ENCODE results near the gene SLC6A6.

Gene SLC6A6

GRCh38 chr3:14487086-14487485 lies 84.7 kb downstream of the SLC6A6 start:
- DNase-seq: no peak
- TF ChIP-seq, protein P1, sequence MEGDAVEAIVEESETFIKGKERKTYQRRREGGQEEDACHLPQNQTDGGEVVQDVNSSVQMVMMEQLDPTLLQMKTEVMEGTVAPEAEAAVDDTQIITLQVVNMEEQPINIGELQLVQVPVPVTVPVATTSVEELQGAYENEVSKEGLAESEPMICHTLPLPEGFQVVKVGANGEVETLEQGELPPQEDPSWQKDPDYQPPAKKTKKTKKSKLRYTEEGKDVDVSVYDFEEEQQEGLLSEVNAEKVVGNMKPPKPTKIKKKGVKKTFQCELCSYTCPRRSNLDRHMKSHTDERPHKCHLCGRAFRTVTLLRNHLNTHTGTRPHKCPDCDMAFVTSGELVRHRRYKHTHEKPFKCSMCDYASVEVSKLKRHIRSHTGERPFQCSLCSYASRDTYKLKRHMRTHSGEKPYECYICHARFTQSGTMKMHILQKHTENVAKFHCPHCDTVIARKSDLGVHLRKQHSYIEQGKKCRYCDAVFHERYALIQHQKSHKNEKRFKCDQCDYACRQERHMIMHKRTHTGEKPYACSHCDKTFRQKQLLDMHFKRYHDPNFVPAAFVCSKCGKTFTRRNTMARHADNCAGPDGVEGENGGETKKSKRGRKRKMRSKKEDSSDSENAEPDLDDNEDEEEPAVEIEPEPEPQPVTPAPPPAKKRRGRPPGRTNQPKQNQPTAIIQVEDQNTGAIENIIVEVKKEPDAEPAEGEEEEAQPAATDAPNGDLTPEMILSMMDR (IDR thresholded peaks at IDR 0.05; ENCODE audit: low read depth, low read length): no peak
- H3K4me1 ChIP-seq: no peaks in the 10 kb centered on the region
- H3K9me3 ChIP-seq: no peaks in the 10 kb centered on the region
- no peak overlapping the region for H3K4me3 ChIP-seq (ENCODE audit: low read depth, low read length)
- H3K27me3 ChIP-seq: no peaks in the 10 kb centered on the region
- H3K36me3 ChIP-seq: no peaks in the 10 kb centered on the region; the same call in 1 of the 2 replicates

DNA sequence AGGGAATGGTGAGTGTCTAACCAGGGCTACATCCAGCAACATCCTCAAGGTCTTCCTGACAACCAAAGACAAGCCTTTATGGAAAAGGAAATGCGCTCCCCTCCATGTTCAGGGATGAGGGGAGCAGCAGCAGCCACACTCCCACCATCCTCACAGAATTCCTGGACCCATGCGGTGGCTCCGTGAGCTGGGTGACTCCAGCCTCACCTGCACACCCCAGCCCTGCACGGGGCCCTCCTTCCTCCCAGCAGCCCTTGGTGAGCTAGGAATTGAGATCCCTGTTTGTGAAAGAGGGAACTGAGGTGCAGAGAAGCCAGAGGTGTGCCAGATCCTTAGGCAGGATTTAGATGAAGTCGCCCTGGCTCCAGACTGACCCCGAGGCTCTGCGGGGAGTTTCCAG lies 85.4 kb downstream of the SLC6A6 start:
- no peak overlapping the region for H3K4me3 ChIP-seq (ENCODE audit: low read depth, low read length)
- no peaks in the 10 kb centered on the region for H3K27me3 ChIP-seq
- no peaks in the 10 kb centered on the region for H3K4me1 ChIP-seq
- H3K9me3 ChIP-seq: no peaks in the 10 kb centered on the region
- TF ChIP-seq, protein P1 (IDR thresholded peaks at IDR 0.05; ENCODE audit: low read depth, low read length): no peak
- H3K36me3 ChIP-seq: no peaks in the 10 kb centered on the region
- no peak for DNase-seq

DNA sequence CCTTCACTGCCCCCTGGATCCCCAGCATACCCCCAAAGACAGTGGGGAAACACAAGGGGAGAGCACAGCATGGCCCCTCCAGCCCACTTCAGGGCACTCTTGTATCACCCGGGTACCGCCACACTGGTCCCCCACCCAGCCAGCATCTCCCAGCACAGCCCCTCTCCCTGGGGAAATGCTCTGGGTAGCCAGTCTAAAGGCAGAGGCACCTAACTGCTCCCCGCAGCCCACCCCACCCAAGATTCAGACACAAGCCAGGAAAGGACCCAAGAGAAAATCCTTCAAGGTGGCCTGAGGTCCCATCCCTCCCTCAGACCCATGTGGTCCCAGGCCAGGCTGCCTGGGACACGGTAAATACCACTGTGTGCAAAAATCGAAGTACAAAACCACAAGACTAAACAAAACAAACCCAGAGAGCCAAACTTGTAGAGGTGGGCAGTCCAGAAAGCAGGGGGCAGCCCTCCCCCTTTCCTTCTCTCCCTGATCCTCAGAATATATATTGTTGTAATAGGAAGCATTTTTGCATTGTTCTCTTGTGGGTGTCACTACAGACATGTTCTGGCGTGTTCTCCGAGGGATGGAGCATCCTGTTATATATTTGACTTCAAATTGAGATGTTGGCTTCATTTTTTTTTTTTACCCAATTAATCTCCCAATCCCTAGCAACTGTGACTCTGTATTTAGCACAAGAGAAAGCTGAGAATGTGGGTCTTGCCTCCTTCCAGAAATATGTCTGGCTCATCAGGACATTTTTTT lies 86.1 kb downstream of the SLC6A6 start:
- no peak for DNase-seq
- H3K4me3 ChIP-seq (ENCODE audit: low read depth, low read length): no peak overlapping the region
- H3K4me1 ChIP-seq: no peaks in the 10 kb centered on the region
- H3K36me3 ChIP-seq: no peaks in the 10 kb centered on the region
- no peaks in the 10 kb centered on the region for H3K9me3 ChIP-seq
- TF ChIP-seq, protein P1 (IDR thresholded peaks at IDR 0.05; ENCODE audit: low read depth, low read length): no peak
- no peaks in the 10 kb centered on the region for H3K27me3 ChIP-seq

GRCh38 chr3:14489641-14490040 lies 87.2 kb downstream of the SLC6A6 start:
- H3K9me3 ChIP-seq: no peaks in the 10 kb centered on the region
- no peak overlapping the region for H3K4me3 ChIP-seq (ENCODE audit: low read depth, low read length)
- no peaks in the 10 kb centered on the region for H3K36me3 ChIP-seq
- H3K27me3 ChIP-seq: no peaks in the 10 kb centered on the region
- DNase-seq: no peak
- TF ChIP-seq, protein P1 (IDR thresholded peaks at IDR 0.05; ENCODE audit: low read depth, low read length): no peak
- no peaks in the 10 kb centered on the region for H3K4me1 ChIP-seq

GRCh38 chr3:14490255-14490654 lies 87.8 kb downstream of the SLC6A6 start:
- no peaks in the 10 kb centered on the region for H3K36me3 ChIP-seq
- DNase-seq: no peak
- H3K27me3 ChIP-seq: no peaks in the 10 kb centered on the region
- H3K4me1 ChIP-seq: no peaks in the 10 kb centered on the region
- no peaks in the 10 kb centered on the region for H3K9me3 ChIP-seq
- no peak overlapping the region for H3K4me3 ChIP-seq (ENCODE audit: low read depth, low read length)
- TF ChIP-seq, protein P1 (IDR thresholded peaks at IDR 0.05; ENCODE audit: low read depth, low read length): no peak

- TF ChIP-seq, protein P1 (IDR thresholded peaks at IDR 0.05; ENCODE audit: low read depth, low read length): no peak
- DNase-seq: no peak
- no peaks in the 10 kb centered on the region for H3K9me3 ChIP-seq
- no peaks in the 10 kb centered on the region for H3K36me3 ChIP-seq
- no peaks in the 10 kb centered on the region for H3K4me1 ChIP-seq
- H3K27me3 ChIP-seq: no peaks in the 10 kb centered on the region
- H3K4me3 ChIP-seq (ENCODE audit: low read depth, low read length): no peak overlapping the region
Observed at GRCh38 chr3:14490831-14491230, 88.4 kb downstream of the SLC6A6 start.

Data from BE2C (cell line).